GM10266 (cell line): ENCODE measurements around the gene EDDM13.
"Not testable (repeated sequence)": the region's sequence is repeated elsewhere in the genome, so short reads cannot be mapped to it uniquely, and the experiment has no call there.

ENCODE experiments used
- DNase-seq: peaks from one replicate; pipeline ENCODE4 v3.0.0; 2012; ENCODE audit errors: extremely low spot score
- TF ChIP-seq, protein P1 (sequence below): IDR thresholded peaks from 2 replicates; pipeline ENCODE4 v1.5.1; 2012; ENCODE audit warnings: mild to moderate bottlenecking, low read depth; ENCODE audit not compliant: control insufficient read depth, insufficient read depth; ENCODE audit errors: missing control alignments

Gene EDDM13

DNA sequence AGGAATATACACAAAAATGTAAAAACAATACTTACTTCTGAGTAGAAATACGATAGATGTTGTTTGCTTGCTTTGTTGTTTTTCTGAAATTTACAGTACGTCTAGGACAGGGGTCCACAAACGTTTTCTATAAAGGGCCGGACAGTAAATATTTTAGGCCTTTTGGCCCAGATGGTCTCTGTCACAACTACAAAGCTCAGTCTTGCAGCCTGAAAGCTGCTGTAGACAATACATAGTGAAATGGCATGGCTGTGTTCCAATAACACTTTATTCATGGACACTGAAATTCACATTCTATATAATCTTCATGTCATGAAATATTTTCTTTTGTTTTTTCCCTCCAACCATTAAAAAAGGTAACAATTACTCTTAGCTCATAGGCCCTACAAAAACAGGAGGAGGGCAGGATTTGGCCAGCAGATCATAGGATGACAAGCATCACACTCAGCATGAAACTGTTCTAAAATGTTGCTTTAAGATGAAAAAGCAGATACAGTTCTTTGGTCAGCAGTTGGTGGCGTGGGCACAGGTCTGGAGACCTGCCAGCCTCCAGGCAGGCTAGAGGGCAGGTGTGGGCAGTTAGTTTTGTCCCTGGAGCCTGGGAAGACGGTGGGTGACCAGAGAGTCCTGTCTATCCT lies at the start of gene EDDM13:
Gene EDDM13 (plus strand): TSS at position 588 of the 638 bp plus-strand sequence. CDS start 87 bp downstream, outside the sequence.
- TF ChIP-seq, protein P1, sequence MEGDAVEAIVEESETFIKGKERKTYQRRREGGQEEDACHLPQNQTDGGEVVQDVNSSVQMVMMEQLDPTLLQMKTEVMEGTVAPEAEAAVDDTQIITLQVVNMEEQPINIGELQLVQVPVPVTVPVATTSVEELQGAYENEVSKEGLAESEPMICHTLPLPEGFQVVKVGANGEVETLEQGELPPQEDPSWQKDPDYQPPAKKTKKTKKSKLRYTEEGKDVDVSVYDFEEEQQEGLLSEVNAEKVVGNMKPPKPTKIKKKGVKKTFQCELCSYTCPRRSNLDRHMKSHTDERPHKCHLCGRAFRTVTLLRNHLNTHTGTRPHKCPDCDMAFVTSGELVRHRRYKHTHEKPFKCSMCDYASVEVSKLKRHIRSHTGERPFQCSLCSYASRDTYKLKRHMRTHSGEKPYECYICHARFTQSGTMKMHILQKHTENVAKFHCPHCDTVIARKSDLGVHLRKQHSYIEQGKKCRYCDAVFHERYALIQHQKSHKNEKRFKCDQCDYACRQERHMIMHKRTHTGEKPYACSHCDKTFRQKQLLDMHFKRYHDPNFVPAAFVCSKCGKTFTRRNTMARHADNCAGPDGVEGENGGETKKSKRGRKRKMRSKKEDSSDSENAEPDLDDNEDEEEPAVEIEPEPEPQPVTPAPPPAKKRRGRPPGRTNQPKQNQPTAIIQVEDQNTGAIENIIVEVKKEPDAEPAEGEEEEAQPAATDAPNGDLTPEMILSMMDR: no peak
- DNase-seq: no peak

- TF ChIP-seq, protein P1: no peak
- DNase-seq: no peak
Measured at GRCh38 chr19:56222901-56223300, 49.6 kb upstream of the EDDM13 start.

DNA sequence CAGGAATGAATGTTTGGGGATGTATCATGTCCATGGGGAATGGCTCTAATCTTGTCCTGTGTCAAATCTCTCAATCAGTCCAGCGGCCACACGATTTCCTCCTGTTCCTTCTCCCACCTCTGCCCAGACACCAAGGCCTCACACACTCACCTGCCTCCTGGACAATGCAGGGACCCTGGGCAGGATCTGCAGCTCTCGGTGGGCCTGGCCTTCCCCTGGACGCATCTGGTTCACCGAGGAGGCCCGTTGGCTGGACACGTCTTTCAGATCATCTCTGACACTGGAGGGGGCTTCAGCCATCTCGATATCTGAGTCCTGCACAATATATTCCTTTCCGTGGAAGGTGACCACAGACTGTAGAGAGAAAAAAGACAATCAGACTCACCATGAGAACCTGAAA lies 49.1 kb upstream of the EDDM13 start:
- DNase-seq: no peak
- TF ChIP-seq, protein P1: no peak

DNA sequence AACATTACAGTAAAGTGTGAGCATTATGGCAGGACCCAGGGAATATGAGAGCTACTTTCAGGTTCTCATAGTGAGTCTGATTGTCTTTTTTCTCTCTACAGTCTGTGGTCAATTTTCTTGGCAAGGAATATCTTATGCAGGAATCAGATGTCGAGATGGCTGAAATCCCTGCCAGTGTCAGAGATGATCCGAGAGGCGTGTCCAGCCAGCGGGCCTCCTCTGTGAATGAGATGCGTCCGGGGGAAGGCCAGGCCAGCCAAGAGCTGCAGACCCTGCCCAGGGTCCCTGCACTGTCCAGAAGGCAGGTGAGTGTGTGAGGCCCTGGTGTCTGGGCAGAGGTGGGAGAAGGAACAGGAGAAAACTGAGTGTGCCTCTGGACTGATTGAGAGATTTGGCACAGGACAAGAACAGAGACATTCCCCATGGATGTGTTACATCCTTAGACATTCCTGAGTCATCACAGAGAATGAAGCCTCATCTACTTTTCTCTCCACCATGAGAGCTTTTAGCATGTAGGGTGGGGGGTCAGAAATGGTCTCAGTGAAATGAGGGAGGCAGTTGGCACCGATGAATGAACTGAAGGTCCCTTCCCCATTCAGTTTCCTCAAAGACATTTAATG lies 27.3 kb upstream of the EDDM13 start:
- no peak for DNase-seq
- TF ChIP-seq, protein P1: no peak

DNA sequence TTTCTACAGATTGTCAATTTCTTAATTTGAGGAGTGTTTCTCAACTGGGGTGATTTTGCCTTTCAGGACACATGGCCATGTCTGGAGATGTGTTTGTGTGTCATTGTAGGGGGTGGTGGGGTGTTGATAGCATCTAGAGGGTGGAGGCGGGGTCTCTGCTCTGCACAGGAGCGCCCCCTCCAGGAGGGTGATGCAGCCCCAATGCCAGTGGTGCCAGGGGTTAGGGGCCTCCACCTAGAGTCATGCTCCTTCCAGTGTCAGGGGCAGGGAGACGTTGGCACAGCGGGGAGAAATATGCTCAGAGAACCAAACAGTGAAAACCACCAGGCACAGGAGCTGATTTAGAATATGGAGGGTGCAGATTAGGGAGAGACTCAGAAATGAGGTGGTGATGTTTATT lies 26.8 kb upstream of the EDDM13 start:
- DNase-seq: not testable (repeated sequence)

DNA sequence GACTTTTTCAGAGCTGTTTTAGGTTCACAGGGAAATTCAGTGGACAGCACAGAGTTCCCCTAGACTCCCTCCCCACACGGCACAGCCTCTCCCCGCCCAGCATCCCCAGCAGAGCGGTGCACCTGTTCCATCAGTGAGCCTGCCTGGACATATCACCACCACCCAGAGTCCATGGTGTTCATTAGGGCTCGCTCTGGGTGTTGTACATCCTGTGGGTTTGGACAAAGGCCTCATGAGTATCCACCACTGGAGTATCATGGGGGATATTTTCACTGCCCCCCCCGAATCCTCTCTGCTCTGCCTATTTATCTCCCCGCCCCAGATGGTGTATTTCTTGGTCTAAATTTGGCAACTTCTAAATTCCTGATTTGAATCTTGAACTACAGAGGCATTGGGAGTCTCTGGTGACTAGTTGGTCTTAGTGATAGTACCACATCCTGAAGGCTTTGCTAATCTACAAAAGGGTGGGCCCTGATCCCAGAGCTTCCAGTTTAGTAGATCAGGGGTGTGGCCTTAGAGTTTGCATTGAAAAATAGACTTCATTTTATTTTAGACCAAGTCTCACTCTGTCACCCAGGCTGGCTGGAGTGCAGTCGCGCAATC lies 23.7 kb upstream of the EDDM13 start:
- not testable (repeated sequence) for DNase-seq

DNA sequence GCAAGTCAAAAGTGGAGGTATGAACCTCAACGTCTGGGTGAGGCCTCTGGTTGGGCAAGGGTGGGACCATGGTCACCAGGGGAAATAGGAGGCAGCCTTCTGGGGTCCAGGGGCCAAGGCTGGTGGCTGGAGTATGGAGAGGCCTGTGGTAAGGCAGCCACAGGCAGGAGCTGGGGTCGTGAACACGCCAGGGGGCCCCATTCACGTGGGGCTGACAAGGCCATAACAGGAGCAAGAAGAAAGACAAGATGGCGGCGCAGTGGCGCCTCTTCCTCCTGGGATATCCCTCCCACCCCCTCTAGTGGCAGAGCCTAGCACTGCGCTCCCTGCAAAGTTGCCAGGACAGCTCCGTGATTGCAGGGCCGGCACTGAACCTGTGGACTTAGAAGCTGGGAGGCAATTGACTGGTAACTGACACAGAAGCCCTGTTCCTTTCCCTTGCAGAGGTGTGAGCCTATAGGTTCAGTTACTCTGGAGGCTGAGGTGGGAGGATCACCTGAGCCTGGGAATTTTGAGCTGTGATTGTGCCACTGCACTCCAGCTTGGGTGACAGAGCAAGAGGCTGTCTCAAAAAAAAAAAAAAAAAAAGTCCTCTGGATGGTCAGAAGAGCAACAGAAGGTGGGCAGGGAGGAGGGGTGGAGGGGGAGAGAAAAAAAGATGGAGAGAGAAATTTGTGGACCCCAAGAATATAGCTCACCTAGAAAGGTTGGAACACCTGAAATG lies 19.7 kb upstream of the EDDM13 start:
- TF ChIP-seq, protein P1: peak; percentile 74
- DNase-seq: peak; percentile 49

DNA sequence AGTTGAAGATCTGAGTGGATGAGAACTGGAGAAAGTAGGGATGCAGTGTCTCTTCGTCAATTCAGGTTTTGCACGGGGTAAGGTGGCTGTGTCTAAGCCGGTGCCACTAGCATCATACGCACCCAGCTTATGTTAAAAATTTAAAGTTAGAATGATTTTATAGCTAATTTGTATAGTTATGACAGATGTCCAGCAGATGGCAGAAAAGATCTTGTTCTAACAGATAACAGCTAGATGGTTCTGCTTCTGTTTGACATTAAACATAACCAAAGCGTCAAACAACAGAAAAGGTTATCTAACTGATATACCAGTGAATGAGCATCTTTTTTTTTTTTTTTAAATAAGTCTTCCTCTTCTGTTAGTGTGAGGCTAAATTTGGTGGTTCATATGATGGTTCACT lies 18.8 kb upstream of the EDDM13 start:
- peak; percentile 40 for DNase-seq
- TF ChIP-seq, protein P1: peak; percentile 35
